Measurements from ENCODE around the gene TBCD. TPM values are rescaled to one million over a fixed set of nuclear protein-coding genes. Genes with fewer than 3 reads are reported as not detected.

Gene TBCD
- polyA plus RNA-seq, 3 donors = 62.9 to 91.6 (median 74.2) TPM

DNA sequence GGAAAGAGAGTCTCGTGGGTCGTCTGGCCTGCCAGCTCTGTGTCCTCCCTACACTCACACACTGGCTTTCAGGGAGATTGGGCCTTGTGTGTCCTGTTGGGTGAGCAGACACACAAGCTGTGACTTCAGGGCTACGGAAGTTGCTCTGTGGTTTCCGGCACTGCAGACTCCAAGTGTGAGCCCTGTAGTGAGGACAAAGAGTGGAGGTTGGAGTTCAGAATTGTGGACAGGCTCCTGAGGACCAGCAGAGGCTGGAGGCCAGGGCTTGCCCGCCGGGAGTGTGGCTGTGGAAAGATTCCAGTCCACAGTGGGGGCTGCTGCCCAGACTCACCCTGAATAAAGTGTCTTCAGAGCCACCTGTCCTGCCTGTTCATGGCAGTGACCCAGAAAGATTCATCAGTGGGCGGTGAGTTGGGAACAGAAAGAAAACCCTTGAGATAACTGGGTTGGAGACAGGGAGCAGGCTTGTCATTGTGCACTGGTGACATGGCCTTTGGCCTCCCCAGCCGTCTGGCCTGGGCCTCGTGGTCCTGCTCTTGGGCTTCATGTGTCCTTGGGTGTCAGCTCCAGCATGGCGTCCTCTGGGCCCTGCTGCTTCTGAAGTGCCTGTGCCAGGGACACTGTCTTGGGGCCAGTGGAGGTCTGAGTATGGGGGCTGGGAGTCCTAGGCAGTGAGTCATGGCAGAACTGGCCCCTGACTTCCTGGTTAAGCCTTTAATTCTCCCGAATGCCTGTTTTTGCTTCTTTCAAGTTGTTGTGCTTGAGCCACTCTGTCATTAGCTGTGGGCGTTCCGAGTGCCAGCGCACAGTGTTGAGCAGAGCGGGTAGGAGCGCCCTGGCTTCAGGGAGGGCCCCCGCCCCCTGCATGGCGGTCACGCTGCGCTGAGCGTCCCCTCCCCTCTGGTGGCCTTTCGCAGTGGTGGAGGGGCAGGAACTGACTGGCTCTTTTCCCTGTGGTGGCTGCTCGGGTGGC is 107.9 kb downstream of the TBCD start:
- DNase-seq (ENCODE audit: extremely low read depth in 1 of 11, low read depth in 9 of 11, low spot score in 4 of 11) = peak in 9 of 11 donors; percentile 66 to 85 (median 76)

- no peak for DNase-seq (ENCODE audit: extremely low read depth in 1 of 11, low read depth in 9 of 11, low spot score in 4 of 11)
Measured at GRCh38 chr17:82860606-82861392, 108.9 kb downstream of the TBCD start.

GRCh38 chr17:82861393-82861775 is 109.5 kb downstream of the TBCD start:
- DNase-seq (ENCODE audit: extremely low read depth in 1 of 11, low read depth in 9 of 11, low spot score in 4 of 11) = no peak

DNA sequence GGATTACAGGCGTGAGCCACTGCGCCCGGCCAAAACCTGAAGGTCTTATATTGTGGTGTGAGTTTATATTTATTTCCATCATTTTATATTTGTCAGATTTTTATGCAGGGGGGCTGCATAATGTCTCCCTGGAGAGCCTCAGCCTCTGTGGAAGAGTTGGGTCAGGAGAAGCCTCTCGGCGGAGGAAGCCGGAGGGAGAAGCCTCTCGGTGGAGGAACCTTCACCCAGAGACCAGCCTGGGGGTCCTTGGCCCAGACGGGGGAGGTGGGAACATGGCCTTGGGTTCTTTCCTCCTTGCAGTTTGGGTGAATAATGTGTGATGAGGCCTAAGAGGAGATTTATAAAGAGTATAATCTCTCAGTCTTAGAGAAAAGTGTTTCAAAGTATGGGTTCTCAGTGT is 110.3 kb downstream of the TBCD start:
- DNase-seq (ENCODE audit: extremely low read depth in 1 of 11, low read depth in 9 of 11, low spot score in 4 of 11) = no peak

GRCh38 chr17:82862737-82863382 is 111.0 kb downstream of the TBCD start:
- DNase-seq (ENCODE audit: extremely low read depth in 1 of 11, low read depth in 9 of 11, low spot score in 4 of 11) = no peak

DNA sequence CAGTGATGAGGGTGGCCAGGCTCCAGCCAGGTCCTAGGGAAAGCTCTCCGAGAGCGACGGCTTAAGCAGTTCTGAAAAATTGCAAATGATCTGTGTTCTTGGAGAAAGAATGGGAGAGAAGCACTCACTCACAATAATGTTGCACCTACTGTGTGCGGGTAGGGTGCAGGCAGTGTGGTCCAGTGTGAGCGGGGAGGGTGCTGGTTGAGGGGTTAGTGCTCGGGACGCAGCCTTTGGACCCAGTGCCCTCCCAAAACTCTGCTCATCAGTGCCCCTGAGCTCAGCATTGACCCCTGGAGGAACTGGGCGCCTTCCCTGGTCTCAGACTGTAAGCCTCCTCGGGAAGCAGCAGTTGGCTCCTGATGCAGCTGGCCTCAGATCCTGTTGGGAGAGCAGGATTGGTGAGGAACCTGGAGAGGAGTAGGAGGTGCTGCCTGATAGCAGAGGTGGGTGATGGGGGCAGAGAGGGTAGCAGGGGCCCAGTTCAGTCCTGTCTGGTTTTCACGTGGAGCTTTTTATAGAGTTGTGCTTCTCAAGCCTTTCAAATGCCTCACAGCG is 111.6 kb downstream of the TBCD start:
- DNase-seq (ENCODE audit: extremely low read depth in 1 of 11, low read depth in 9 of 11, low spot score in 4 of 11) = no peak

GRCh38 chr17:82863941-82864712 is 112.3 kb downstream of the TBCD start:
- no peak for DNase-seq (ENCODE audit: extremely low read depth in 1 of 11, low read depth in 9 of 11, low spot score in 4 of 11)

- DNase-seq (ENCODE audit: extremely low read depth in 1 of 11, low read depth in 9 of 11, low spot score in 4 of 11) = no peak
Measured at GRCh38 chr17:82864713-82865248, 112.9 kb downstream of the TBCD start.

DNA sequence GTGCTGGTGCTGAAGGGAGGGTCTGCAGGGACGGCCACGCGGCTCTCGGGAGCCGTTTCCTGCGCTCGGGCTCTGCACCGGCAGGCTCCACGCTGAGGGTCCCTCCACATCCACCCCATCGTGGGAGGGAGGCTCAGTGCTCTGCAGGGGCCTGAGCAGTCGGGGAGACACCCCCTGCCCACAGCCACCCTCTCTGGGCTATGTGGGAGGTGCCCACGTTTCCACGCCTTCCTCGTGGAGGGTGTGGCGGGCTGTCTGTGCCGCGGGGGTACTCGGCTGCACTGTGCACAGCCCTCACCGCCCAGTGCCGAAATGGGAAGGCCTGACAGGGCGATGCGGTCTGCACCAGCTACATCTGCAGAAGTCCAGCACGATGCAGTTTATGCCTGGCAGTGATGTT is 113.4 kb downstream of the TBCD start:
- DNase-seq (ENCODE audit: extremely low read depth in 1 of 11, low read depth in 9 of 11, low spot score in 4 of 11) = no peak

DNA sequence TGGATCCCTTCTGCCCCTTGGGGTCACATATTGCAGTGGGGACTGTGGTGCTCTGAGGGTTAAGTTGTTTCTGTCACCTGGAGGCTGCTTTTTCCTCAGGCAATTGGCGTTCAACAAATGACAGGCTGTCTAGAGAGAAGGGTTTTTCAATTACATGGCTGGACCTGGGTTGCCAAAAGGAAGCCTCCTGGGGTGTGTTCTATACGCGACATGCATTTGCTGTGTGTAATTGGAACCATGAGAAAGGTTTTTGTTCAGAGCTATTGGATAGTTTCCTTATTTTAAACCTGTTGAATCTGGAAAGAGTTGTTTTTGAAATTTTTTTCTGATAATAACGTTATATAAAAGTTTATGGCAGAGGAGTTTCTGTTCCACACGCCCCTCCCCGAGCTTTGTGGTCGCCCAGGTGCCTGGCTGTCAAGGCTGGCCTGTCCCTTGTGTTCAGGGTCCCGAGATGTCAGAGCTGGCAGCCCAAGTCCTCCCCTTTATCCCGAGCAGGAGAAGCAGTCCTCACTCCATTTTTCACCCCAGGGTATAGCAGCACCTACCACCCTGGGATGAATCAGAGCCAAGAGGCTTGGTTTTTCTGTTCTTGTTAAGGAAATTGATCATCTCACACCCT is 114.0 kb downstream of the TBCD start:
- DNase-seq (ENCODE audit: extremely low read depth in 1 of 11, low read depth in 9 of 11, low spot score in 4 of 11) = no peak

- DNase-seq (ENCODE audit: extremely low read depth in 1 of 11, low read depth in 9 of 11, low spot score in 4 of 11) = no peak
Measured at GRCh38 chr17:82866590-82867191, 114.8 kb downstream of the TBCD start.

GRCh38 chr17:82867763-82868325 is 116.0 kb downstream of the TBCD start:
- DNase-seq (ENCODE audit: extremely low read depth in 1 of 11, low read depth in 9 of 11, low spot score in 4 of 11) = no peak

GRCh38 chr17:82868715-82869131 is 116.9 kb downstream of the TBCD start:
- no peak for DNase-seq (ENCODE audit: extremely low read depth in 1 of 11, low read depth in 9 of 11, low spot score in 4 of 11)

GRCh38 chr17:82869536-82869935 is 117.7 kb downstream of the TBCD start:
- DNase-seq (ENCODE audit: extremely low read depth in 1 of 11, low read depth in 9 of 11, low spot score in 4 of 11) = no peak

GRCh38 chr17:82870091-82870491 is 118.2 kb downstream of the TBCD start:
- DNase-seq (ENCODE audit: extremely low read depth in 1 of 11, low read depth in 9 of 11, low spot score in 4 of 11) = no peak

GRCh38 chr17:82870541-82870940 is 118.7 kb downstream of the TBCD start:
- DNase-seq (ENCODE audit: extremely low read depth in 1 of 11, low read depth in 9 of 11, low spot score in 4 of 11) = no peak

DNA sequence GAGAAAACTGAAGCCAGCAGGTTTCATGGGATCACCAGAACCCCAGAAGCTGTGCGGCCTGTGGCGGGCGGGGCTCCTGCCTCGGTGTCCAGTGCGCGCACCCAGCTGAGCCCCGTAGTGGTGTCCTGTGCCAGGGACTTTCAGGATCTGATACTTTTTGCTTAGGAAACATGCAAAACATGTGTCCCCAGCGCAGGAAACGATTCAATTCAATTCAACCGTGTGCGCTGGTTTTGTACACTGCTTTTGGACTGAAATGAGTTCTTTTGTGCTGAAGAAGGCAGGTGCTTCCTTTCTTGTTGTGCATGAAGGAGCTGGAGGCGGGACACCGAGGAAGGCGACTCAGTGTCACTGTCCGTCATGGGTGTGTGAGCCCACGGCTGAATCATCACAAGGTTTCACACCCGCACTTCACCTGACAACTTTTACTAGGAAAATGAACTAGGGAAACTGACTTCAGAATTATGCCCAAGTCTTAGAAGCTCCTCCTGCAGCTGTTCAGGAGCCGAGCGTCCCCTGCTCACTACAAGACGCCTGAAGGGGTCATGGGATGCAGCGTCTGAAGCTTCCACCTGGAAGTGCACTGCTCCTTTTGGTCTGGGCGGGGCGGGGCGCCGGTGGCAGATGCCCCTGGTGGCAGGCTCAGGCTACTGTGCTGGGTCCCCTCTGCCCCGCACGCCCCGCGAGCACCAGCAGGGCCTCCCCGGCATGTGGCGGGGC is 119.4 kb downstream of the TBCD start:
- DNase-seq (ENCODE audit: extremely low read depth in 1 of 11, low read depth in 9 of 11, low spot score in 4 of 11) = no peak

Data from renal cortex interstitium (tissue), 11 donors.